Hepatocyte (in vitro differentiated cells): ENCODE measurements around the gene CDK6. TPM values are rescaled to one million over a fixed set of nuclear protein-coding genes. Genes with fewer than 3 reads are reported as not detected.

ENCODE experiments used
- DNase-seq: peaks from one replicate; pipeline ENCODE4 v3.0.0-alpha.2; 2016; ENCODE audit warnings: low spot score
- H2AFZ ChIP-seq: fragments of 200-600 bp; sonication (generic); 2 replicates; pipeline ENCODE4 v1.6.0; 2016; ENCODE audit warnings: antibody characterized with exemption, mild to moderate bottlenecking
- H3K27ac ChIP-seq: fragments of 200-600 bp; sonication (generic); 2 replicates; pipeline ENCODE4 v1.5.1; 2016; ENCODE audit warnings: mild to moderate bottlenecking
- H3K27me3 ChIP-seq: fragments of 200-600 bp; sonication (generic); 2 replicates; pipeline ENCODE4 v1.6.1; 2016
- H3K36me3 ChIP-seq: fragments of 200-600 bp; sonication (generic); replicated peaks from 2 replicates; pipeline ENCODE4 v1.5.1; 2016; ENCODE audit warnings: low read depth; ENCODE audit not compliant: insufficient read depth
- H3K4me1 ChIP-seq: fragments of 200-600 bp; sonication (generic); 2 replicates; pipeline ENCODE4 v1.5.1; 2016; ENCODE audit warnings: mild to moderate bottlenecking, moderate library complexity; ENCODE audit not compliant: insufficient read depth
- H3K4me2 ChIP-seq: fragments of 200-600 bp; sonication (generic); 2 replicates; pipeline ENCODE4 v1.6.0; 2016
- H3K4me3 ChIP-seq: fragments of 200-600 bp; sonication (generic); 2 replicates; pipeline ENCODE4 v1.5.1; 2016; ENCODE audit warnings: mild to moderate bottlenecking
- H3K79me2 ChIP-seq: fragments of 200-600 bp; sonication (generic); 2 replicates; pipeline ENCODE4 v1.6.0; 2017; ENCODE audit warnings: mild to moderate bottlenecking
- H3K9me2 ChIP-seq: fragments of 200-600 bp; sonication (generic); replicated peaks from 2 replicates; pipeline ENCODE4 v1.6.0; 2017; ENCODE audit warnings: mild to moderate bottlenecking; ENCODE audit not compliant: insufficient read depth
- H3K9me3 ChIP-seq: fragments of 200-600 bp; sonication (generic); 2 replicates; pipeline ENCODE4 v1.5.1; 2016; ENCODE audit warnings: low read depth, mild to moderate bottlenecking
- H4K20me1 ChIP-seq: fragments of 200-600 bp; sonication (generic); 2 replicates; pipeline ENCODE4 v1.6.0; 2016; ENCODE audit warnings: mild to moderate bottlenecking; ENCODE audit not compliant: insufficient read depth, poor library complexity, severe bottlenecking
- CTCF ChIP-seq: fragments of 200-600 bp; sonication (generic); IDR thresholded peaks from 2 replicates; pipeline ENCODE4 v1.5.1; 2016; ENCODE audit warnings: antibody characterized with exemption, mild to moderate bottlenecking; ENCODE audit not compliant: poor library complexity
- EZH2 ChIP-seq: fragments of 200-600 bp; sonication (generic); IDR thresholded peaks from 2 replicates; pipeline ENCODE4 v1.6.1; 2016; ENCODE audit warnings: antibody characterized with exemption, mild to moderate bottlenecking, borderline replicate concordance
- EZH2phosphoT487 ChIP-seq: fragments of 200-600 bp; sonication (generic); IDR thresholded peaks from one replicate; pipeline ENCODE4 v1.6.1; 2018; ENCODE audit warnings: antibody characterized with exemption, mild to moderate bottlenecking, low read depth, moderate library complexity; ENCODE audit not compliant: unreplicated experiment, severe bottlenecking
- WGBS: methylation state at CpG from one replicate; pipeline ENCODE4 v1.1.6; 2016; ENCODE audit warnings: low lambda C conversion rate; ENCODE audit errors: missing lambda C conversion rate; 5-methylcytosine and 5-hydroxymethylcytosine counted together
- polyA plus RNA-seq: library from polyadenylated mRNA; unstranded; fragments of >200 nt; fragmentation: Nextera tagmentation; extraction: Ambion mirVana; gene quantifications from 2 replicates; pipeline ENCODE4 v1.2.1, GENCODE V29; 2016
- total RNA-seq: library from RNA; depleted of rRNA; stranded (reverse); fragments of >200 nt; gene quantifications from 2 replicates; pipeline ENCODE4 v1.2.3, GENCODE V29; 2014

Gene CDK6
- total and polyA plus RNA-seq, 2 experiments from 2014 or later = 18.7 to 64.5 TPM

GRCh38 chr7:92624298-92624996 is 211.9 kb downstream of the CDK6 start:
- 93% methylated on average over 2 of the region's 2 CpGs for WGBS
- no peak overlapping the region for H3K27ac ChIP-seq
- H3K27me3 ChIP-seq = no peaks in the 10 kb centered on the region

DNA sequence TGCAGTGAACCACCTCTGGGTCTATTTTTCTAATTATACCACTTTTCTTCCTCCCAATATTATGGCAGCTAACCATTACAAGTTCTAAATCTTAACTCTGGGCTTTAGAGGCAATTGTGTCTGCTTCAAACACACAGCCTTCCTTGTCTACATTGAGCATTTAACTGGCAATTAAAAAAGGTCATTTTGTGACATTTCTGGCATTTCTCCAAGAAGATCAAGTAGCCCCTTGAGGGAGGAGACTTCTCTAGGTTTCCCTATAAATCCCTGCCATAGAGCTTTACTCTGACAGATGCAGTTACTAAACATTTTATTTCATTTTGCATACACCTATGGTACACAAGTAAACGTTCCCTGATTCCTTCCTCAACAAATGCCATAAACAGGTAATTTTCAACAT is 212.8 kb downstream of the CDK6 start:
- Histone ChIP-seq H3K27ac (no peak overlapping the region), H3K27me3 (no peaks in the 10 kb centered on the region), H3K4me1 (no peaks in the 10 kb centered on the region), H4K20me1 (no peaks in the 10 kb centered on the region), H3K9me2 (no peaks in the 10 kb centered on the region), H3K79me2 (peaks cover 27% of the 10 kb centered on the region), H3K4me3 (no peak overlapping the region), H3K9me3 (no peaks in the 10 kb centered on the region), H2AFZ (no peak overlapping the region), H3K36me3 (no peaks in the 10 kb centered on the region), H3K4me2 (no peak overlapping the region)
- no peak for TF ChIP-seq EZH2
- no peak for TF ChIP-seq EZH2phosphoT487
- no peak for TF ChIP-seq CTCF
- 69% methylated on average over 1 of the region's 1 CpG for WGBS
- DNase-seq = no peak

More at GRCh38 chr7:92624298-92624996, 211.9 kb downstream of the CDK6 start:
- H3K9me2 ChIP-seq = no peaks in the 10 kb centered on the region
- H4K20me1 ChIP-seq = no peaks in the 10 kb centered on the region
- H3K9me3 ChIP-seq = no peaks in the 10 kb centered on the region
- no peaks in the 10 kb centered on the region for H3K4me1 ChIP-seq
- H3K4me2 ChIP-seq = no peak overlapping the region
- no peak overlapping the region for H2AFZ ChIP-seq
- TF ChIP-seq CTCF (no peak), EZH2 (no peak), EZH2phosphoT487 (no peak)
- no peaks in the 10 kb centered on the region for H3K36me3 ChIP-seq
- no peak for DNase-seq
- H3K79me2 ChIP-seq = peaks cover 27% of the 10 kb centered on the region
- H3K4me3 ChIP-seq = no peak overlapping the region

- Histone ChIP-seq H3K79me2 (peaks cover 27% of the 10 kb centered on the region), H3K36me3 (no peaks in the 10 kb centered on the region), H3K9me3 (no peaks in the 10 kb centered on the region), H4K20me1 (no peaks in the 10 kb centered on the region), H2AFZ (no peak overlapping the region), H3K4me2 (no peak overlapping the region), H3K4me1 (no peaks in the 10 kb centered on the region), H3K4me3 (no peak overlapping the region), H3K27me3 (no peaks in the 10 kb centered on the region), H3K27ac (no peak overlapping the region), H3K9me2 (no peaks in the 10 kb centered on the region)
- TF ChIP-seq EZH2phosphoT487 (no peak), CTCF (no peak), EZH2 (no peak)
- 78% methylated on average over 3 of the region's 3 CpGs for WGBS
- DNase-seq = no peak
Observed at GRCh38 chr7:92622685-92623084, 213.7 kb downstream of the CDK6 start.

DNA sequence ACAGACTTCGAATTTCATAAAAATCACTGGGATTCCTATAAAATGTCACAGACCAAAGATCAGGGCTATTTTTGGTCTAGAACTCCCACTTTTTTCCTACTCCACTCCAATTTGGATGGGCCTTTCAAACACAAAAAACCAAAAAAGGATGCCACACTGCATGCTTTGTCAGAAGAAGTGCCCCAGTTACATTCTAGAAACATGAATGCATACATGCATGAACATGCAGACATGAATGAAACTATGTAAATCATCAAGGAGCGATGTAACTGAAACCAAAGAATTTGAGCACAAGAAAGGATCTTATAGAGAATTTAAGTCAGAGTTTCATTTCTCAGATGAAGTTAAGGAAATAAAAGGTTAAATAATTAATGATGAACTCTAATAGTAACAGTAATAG is 214.3 kb downstream of the CDK6 start:
- Histone ChIP-seq H3K4me1 (no peaks in the 10 kb centered on the region), H4K20me1 (no peaks in the 10 kb centered on the region), H3K79me2 (peaks cover 24% of the 10 kb centered on the region), H3K9me2 (no peaks in the 10 kb centered on the region), H3K4me3 (no peak overlapping the region), H3K27ac (peak overlapping the region; percentile 12), H3K4me2 (no peak overlapping the region), H3K27me3 (no peaks in the 10 kb centered on the region), H3K36me3 (no peaks in the 10 kb centered on the region), H3K9me3 (no peaks in the 10 kb centered on the region), H2AFZ (no peak overlapping the region)
- TF ChIP-seq EZH2phosphoT487 = no peak
- no peak for TF ChIP-seq CTCF
- TF ChIP-seq EZH2 = no peak
- whole genome bisulfite sequencing = 78% methylated on average over 2 of the region's 2 CpGs
- no peak for DNase-seq
